ENCODE measurements around the gene LRRC37B. TPM values are rescaled to one million over a fixed set of nuclear protein-coding genes. Genes with fewer than 3 reads are reported as not detected.

LRRC37B gene
- total and polyA plus RNA-seq, 12 donors = 3.1 to 11.9 (median 3.8) TPM

DNA sequence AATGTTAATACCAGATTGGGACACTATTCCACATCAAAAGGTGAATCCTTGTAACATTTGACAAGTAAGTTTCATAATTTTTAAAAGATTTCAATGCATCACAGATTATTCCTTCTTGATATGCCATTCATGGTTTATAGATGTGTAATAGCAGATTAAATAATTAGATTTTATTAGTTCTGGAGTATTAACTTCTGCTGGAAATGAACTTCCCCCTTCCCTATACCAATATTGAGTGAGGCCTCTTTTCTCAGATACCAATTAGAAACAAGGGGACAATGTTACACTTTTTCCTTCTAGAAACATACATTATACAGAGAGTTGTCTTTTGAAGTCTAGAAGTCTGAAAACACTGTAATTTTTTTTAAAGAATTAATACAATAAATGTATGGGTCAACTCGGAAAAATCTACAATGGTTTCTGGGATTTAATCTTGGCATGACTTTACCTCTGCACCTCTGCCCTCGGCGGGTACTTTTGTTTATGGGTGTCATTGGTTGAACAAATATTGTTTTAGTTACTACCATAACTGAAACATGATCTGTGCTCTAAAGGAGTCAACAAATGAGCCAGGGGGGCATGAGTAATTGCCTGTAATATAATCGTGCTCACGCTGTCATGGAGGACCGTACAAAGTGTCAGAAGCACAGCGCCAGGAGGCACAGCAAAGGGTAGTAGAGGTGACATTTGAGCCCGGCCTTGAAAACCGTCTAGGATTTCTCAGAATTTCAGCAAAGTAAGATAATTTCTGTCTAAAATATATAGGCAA, 8.2 kb downstream of the LRRC37B start:
- WGBS, 2 donors = 93 to 95% methylated on average over 9 of the region's 9 CpGs
- H3K9me3 ChIP-seq = no peaks in the 10 kb centered on the region
- no peaks in the 10 kb centered on the region for H3K27me3 ChIP-seq
- H3K4me1 ChIP-seq = peaks cover 0 to 23% (median 0%) of the 10 kb centered on the region in 9 donors
- peak overlapping the region in 1 of 10 donors; percentile 8 for H3K27ac ChIP-seq
- intact Hi-C loops (cut with DNase I) = no loop called here
- ATAC-seq (no peak), DNase-seq (no peak)
- TF ChIP-seq, protein P1, sequence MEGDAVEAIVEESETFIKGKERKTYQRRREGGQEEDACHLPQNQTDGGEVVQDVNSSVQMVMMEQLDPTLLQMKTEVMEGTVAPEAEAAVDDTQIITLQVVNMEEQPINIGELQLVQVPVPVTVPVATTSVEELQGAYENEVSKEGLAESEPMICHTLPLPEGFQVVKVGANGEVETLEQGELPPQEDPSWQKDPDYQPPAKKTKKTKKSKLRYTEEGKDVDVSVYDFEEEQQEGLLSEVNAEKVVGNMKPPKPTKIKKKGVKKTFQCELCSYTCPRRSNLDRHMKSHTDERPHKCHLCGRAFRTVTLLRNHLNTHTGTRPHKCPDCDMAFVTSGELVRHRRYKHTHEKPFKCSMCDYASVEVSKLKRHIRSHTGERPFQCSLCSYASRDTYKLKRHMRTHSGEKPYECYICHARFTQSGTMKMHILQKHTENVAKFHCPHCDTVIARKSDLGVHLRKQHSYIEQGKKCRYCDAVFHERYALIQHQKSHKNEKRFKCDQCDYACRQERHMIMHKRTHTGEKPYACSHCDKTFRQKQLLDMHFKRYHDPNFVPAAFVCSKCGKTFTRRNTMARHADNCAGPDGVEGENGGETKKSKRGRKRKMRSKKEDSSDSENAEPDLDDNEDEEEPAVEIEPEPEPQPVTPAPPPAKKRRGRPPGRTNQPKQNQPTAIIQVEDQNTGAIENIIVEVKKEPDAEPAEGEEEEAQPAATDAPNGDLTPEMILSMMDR (IDR thresholded peaks at IDR 0.05) = no peak
- peaks cover 0 to 22% (median 0%) of the 10 kb centered on the region in 9 donors for H3K36me3 ChIP-seq
- no peak overlapping the region for H3K4me3 ChIP-seq

DNA sequence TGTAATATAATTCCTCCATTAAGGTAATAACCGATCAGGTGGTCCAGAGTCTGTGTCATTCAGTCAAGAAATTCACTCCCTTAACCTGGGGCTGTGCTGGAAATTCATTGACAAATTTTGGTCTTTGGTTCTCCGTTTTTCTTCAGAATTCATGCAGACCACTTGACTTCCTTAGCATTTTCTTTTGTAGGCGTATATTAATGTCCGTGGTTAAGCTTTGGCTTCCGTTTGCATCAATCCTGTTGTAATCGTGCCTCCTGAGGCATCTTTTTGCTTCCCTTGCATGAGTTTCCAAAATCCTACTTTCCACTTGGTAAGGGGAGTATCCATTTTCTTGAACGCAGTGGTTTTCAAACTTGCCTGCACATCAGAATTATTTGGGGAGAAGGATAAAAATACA, 9.0 kb downstream of the LRRC37B start:
- intact Hi-C loops (cut with DNase I) = no loop called here
- TF ChIP-seq, protein P1 (IDR thresholded peaks at IDR 0.05) = no peak
- Histone ChIP-seq H3K4me3 (no peak overlapping the region), H3K4me1 (peaks cover 0 to 23% (median 0%) of the 10 kb centered on the region in 9 donors), H3K27ac (peak overlapping the region in 1 of 10 donors; percentile 8), H3K9me3 (no peaks in the 10 kb centered on the region), H3K27me3 (no peaks in the 10 kb centered on the region), H3K36me3 (peaks cover 0 to 30% (median 0%) of the 10 kb centered on the region in 9 donors)
- WGBS, 2 donors = 90 to 94% methylated on average over 7 of the region's 7 CpGs
- no peak for DNase-seq
- no peak for ATAC-seq

DNA sequence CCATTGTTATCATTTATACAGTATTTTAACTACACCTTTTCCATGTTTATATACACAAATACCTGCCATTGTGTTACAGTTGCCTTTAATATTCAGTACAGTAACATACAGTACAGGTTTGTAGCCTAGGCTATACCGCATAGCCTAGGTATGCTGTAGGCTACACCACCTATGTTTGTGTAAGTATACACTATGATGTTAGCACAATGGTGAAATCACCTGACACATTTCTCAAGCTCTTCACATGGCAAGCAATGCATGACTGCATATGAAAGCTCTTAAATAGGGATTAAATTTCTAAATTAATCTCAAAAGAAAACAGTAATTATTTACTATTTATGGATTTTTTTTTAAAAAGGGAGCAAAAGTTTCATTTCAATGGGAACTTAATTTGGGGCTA, 12.0 kb downstream of the LRRC37B start:
- ATAC-seq = no peak
- Histone ChIP-seq H3K36me3 (peaks cover 0 to 49% (median 0%) of the 10 kb centered on the region in 9 donors), H3K27ac (no peak overlapping the region), H3K27me3 (no peaks in the 10 kb centered on the region), H3K9me3 (no peaks in the 10 kb centered on the region), H3K4me3 (no peak overlapping the region), H3K4me1 (peaks cover 0 to 18% (median 0%) of the 10 kb centered on the region in 9 donors)
- intact Hi-C loops (cut with DNase I) = no loop called here
- TF ChIP-seq, protein P1 (IDR thresholded peaks at IDR 0.05) = no peak
- DNase-seq = no peak
- 93 to 100% methylated on average over 1 of the region's 1 CpG for WGBS, 2 donors

DNA sequence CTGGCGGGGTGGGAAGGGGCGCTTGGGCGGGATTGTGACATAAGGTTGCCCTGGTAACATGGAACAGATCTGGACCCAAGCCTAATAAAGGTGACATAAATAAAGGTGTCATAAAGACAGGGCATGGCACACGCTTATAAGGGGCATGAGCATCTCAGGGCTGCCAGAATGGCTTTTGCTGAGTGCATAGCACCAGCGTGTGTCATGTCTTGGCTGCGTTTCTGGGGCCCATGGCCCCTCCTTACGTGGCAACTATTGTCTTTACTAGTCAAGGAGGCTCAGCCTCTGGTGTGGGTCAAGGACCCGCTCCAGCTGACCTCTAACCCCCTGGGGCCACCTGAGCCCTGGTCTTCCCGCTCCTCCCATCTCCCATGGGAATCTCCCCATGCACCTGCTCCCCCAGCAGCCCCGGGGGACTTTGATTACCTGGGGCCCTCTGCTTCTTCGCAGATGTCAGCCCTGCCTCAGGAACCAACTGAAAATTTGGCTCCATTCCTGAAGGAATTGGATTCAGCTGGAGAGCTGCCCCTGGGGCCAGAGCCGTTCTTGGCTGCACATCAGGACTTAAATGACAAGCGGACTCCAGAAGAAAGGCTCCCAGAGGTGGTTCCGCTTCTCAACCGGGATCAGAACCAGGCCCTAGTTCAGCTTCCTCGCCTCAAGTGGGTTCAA, 13.9 kb downstream of the LRRC37B start:
- 73 to 83% methylated on average over 16 of the region's 16 CpGs for WGBS, 2 donors
- peaks cover 0 to 55% (median 0%) of the 10 kb centered on the region in 9 donors for H3K36me3 ChIP-seq
- ATAC-seq = no peak
- TF ChIP-seq, protein P1 (IDR thresholded peaks at IDR 0.05) = no peak
- H3K27ac ChIP-seq = no peak overlapping the region
- H3K4me1 ChIP-seq = peaks cover 0 to 10% (median 0%) of the 10 kb centered on the region in 9 donors
- H3K4me3 ChIP-seq = no peak overlapping the region
- peak in 1 of 2 donors; percentile 22 for DNase-seq
- H3K9me3 ChIP-seq = no peaks in the 10 kb centered on the region
- no peaks in the 10 kb centered on the region for H3K27me3 ChIP-seq
- intact Hi-C loops (cut with DNase I) = no loop called here
